ENCODE results near the gene MEGF9. TPM values are rescaled to one million over a fixed set of nuclear protein-coding genes. Genes with fewer than 3 reads are reported as not detected.
A peak's percentile ranks its signal among the peaks of the same experiment; 100 is the strongest.
"Not testable (repeated sequence)": the region's sequence is repeated elsewhere in the genome, so short reads cannot be mapped to it uniquely, and the experiment has no call there.

Gene MEGF9
- 5.7 TPM for polyA plus RNA-seq (2013, experiment 1 of 2; ENCODE audit: insufficient read length)
- 6.4 TPM for polyA plus RNA-seq (2013, experiment 2 of 2; ENCODE audit: insufficient read length)

- DNase-seq = peak; percentile 98
Measured at GRCh38 chr9:120714088-120714845, at the start of gene MEGF9. TSS of gene MEGF9 (minus strand) at chr9:120714470. CDS start at chr9:120714358, 112 bp downstream.

- no peak for DNase-seq
Measured at GRCh38 chr9:120761006-120761405, 46.7 kb upstream of the MEGF9 start.

GRCh38 chr9:120759755-120760400 is 45.6 kb upstream of the MEGF9 start:
- no peak for DNase-seq

- DNase-seq = no peak
Measured at GRCh38 chr9:120758544-120758943, 44.3 kb upstream of the MEGF9 start.

- DNase-seq = no peak
Measured at GRCh38 chr9:120757026-120757913, 43.0 kb upstream of the MEGF9 start.

GRCh38 chr9:120756531-120756930 is 42.3 kb upstream of the MEGF9 start:
- no peak for DNase-seq

GRCh38 chr9:120755810-120756434 is 41.7 kb upstream of the MEGF9 start:
- peak; percentile 44 for DNase-seq

- no peak for DNase-seq
Measured at GRCh38 chr9:120755044-120755443, 40.8 kb upstream of the MEGF9 start.

GRCh38 chr9:120750421-120750820 is 36.2 kb upstream of the MEGF9 start:
- no peak for DNase-seq

GRCh38 chr9:120746366-120746765 is 32.1 kb upstream of the MEGF9 start:
- DNase-seq = not testable (repeated sequence)

- no peak for DNase-seq
Measured at GRCh38 chr9:120745278-120745677, 31.0 kb upstream of the MEGF9 start.

- DNase-seq = peak; percentile 30
Measured at GRCh38 chr9:120742951-120743416, 28.7 kb upstream of the MEGF9 start.

GRCh38 chr9:120741701-120742100 is 27.4 kb upstream of the MEGF9 start:
- no peak for DNase-seq

- DNase-seq = no peak
Measured at GRCh38 chr9:120741191-120741590, 26.9 kb upstream of the MEGF9 start.

GRCh38 chr9:120740132-120740531 is 25.9 kb upstream of the MEGF9 start:
- DNase-seq = peak; percentile 13

GRCh38 chr9:120737416-120738165 is 23.3 kb upstream of the MEGF9 start:
- no peak for DNase-seq

- DNase-seq = no peak
Measured at GRCh38 chr9:120736881-120737280, 22.6 kb upstream of the MEGF9 start.

GRCh38 chr9:120735415-120736126 is 21.3 kb upstream of the MEGF9 start:
- no peak for DNase-seq

- DNase-seq = no peak
Measured at GRCh38 chr9:120734607-120735410, 20.5 kb upstream of the MEGF9 start.

GRCh38 chr9:120733190-120733589 is 18.9 kb upstream of the MEGF9 start:
- peak; percentile 57 for DNase-seq
